GM04504 (cell line): ENCODE results near the gene EMILIN2.

Experiments
- DNase-seq: peaks from one replicate; pipeline ENCODE4 v3.0.0-alpha.2; 2012; ENCODE audit warnings: low read depth

Gene EMILIN2

DNA sequence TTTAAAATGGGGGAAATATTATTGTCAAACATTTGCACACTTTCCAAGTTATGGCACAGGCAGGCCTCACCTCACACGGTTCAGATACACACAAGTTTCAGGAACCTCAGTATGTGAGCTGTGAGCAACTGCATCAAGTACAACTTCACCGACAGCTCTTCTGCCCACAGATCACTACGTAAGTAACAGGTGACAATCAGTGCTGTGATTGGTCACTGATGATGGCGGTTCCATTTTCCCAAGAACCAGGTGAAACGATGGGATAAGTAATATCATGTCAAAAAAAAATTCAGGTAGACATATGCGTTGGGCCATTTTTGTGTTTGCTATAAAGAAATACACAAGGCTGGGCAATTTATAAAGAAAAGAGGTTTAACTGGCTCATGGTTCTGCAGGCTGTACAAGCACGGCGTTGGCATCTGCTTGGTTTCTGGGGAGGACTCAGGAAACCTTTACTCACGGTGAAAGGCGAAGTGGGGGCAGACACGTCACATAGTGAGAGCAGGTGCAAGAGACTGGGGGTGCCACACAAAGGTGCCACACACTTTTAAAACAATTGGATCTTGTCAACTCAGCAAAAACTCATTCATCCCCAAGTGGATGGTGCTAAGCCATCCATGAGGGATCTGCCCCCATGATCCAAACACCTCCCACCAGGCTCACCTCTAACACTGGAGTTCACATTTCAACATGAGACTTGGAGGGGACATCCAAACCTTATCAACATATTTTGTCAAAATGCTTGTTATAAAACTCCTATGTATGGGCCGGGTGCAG, 108.3 kb downstream of the EMILIN2 start:
- DNase-seq, result no peak

- DNase-seq, result no peak
Observed at GRCh38 chr18:2956056-2956455, 109.2 kb downstream of the EMILIN2 start.

- no peak for DNase-seq
Observed at GRCh38 chr18:2958819-2959298, 112.1 kb downstream of the EMILIN2 start.

DNA sequence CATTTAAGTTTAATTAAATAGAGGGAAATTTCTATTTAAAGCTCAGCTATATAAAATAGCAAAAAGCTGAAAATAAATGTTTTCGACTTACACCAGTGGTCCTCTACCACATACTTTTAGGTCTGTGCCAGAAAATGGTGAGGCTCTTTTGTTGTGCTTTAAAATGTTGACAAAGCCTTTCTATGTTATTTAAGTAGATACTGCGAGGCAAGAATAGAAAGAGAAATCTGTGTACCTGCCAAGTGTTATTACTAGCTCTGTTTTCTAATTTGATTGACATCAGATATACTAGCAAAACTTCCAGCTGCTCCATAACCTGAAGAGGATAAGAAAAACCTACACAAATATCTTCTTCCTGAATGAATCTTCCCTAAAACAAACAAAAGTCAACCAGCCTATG, 112.5 kb downstream of the EMILIN2 start:
- no peak for DNase-seq

DNA sequence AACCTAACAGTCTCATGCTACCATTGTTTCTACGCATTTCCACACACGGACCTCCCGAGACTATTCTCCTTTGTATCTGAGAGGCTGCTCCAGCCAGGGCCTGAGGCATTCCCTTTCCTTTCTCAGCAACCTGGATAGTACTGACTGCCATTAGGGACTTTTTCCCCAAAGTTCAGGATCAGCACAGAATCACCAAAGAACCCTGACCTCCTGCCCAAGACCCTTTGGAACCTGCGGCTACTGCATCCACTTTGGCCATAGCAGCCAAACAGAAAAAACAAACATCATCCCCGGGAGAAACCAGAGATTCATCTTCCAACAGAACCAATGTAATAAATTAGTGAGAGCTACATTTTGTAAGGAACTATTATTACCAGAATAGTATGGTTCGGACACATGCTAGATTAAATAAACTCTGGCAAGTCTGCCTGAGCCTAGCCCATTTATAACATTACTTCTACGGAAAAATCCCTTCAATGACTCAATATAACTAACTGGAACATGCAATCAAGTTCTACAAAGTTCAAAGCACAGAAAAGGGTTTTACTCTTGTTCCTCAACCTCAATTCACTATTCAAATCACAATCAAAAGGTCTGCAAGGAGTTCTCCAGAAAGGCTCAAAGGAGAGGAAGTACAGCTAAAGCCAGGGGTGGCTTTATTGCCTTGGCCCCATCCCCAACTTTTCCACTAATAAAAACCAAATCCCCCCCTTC, 114.3 kb downstream of the EMILIN2 start:
- DNase-seq, result no peak

DNA sequence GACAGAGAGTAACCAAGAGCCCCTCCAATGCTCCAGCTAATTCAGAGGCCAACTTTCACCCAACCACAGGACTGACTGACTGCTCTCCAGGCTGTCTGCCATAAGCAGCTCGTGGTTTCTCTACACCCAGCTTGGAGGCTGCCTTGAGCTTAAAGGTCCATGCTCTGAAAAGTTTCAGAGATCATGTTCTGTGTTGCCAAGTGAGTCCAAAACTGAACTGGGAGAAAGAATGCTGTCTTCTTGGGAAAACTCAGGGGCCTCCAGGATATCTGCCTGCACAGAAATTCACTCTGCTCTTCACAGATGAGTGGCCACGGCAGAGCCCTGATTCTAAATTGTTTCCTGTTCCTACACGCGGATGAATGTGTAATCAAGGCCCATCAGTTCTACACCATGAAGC, 115.0 kb downstream of the EMILIN2 start:
- DNase-seq, result no peak

GRCh38 chr18:2963048-2963447, 116.2 kb downstream of the EMILIN2 start:
- DNase-seq, result no peak

- DNase-seq, result no peak
Observed at GRCh38 chr18:2964361-2965010, 117.7 kb downstream of the EMILIN2 start.
